ENCODE data around the gene DMGDH.
A peak's percentile ranks its signal among the peaks of the same experiment; 100 is the strongest.
"Not testable (repeated sequence)": the region's sequence is repeated elsewhere in the genome, so short reads cannot be mapped to it uniquely, and the experiment has no call there.

Gene DMGDH

DNA sequence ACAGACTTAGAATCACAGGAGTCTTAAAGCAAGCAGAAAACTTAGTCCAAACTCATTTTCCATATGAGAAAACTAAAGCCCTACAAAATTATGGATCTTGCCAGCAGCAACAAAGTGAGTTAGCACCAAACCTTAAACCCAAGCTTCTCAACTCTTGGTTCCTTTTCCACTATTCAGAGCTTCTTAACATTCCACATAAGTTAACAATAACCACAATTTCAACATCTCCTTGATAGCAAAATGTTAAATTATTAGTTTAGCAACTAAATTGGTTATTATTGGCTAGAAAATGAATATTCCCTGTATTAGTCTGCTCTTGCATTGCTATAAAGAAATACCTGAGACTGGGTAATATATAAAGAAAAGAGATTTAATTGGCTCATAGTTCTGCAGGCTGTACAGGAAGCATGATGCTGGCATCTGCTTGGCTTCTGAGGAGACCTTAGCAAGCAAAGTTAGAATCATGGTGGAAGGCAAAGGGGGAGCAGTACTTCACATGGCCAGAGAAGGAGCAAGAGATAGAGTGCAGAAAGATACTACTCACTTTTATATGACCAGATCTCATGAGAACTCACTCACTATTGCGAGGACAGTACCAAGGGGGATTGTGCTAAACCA is 58.1 kb downstream of the DMGDH start:
- DNase-seq: no peak

DNA sequence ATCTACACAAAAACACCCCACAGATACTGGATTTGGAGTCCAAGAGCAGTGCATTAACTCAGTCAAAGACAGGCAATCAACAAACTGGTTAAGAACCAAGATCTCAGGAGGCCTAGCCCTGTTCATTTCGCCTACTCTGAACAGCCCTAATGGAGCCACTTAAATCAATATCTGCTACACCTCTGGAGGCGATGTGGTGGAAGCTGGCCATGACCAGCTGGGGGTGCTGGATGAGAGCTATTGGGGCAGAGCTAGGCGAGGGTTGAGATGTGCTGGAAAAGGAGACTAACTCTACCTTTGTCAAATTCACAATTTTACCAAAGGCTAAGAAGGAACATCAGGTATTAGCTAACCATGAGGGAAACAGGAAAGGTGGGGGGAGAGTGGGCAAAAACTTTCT is 61.1 kb downstream of the DMGDH start:
- DNase-seq: no peak

DNA sequence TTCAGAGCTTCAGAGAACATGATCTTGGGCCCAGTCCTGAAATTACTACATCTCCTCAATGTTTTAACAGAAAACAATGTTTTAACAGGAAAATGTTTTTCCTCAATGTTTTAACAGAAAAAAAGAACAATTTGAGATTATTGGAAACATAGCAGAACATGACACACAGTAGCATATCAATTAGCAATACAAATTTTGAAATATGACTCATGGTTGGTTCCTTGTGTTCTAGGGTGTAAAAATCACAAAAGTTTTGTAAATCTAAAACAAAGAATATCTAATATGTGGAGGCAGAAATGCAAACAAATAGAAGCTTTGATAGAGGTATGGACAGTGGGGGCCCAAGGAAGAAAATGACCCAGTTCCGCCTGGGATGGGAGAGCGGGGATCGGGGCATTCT is 61.6 kb downstream of the DMGDH start:
- DNase-seq: no peak

DNA sequence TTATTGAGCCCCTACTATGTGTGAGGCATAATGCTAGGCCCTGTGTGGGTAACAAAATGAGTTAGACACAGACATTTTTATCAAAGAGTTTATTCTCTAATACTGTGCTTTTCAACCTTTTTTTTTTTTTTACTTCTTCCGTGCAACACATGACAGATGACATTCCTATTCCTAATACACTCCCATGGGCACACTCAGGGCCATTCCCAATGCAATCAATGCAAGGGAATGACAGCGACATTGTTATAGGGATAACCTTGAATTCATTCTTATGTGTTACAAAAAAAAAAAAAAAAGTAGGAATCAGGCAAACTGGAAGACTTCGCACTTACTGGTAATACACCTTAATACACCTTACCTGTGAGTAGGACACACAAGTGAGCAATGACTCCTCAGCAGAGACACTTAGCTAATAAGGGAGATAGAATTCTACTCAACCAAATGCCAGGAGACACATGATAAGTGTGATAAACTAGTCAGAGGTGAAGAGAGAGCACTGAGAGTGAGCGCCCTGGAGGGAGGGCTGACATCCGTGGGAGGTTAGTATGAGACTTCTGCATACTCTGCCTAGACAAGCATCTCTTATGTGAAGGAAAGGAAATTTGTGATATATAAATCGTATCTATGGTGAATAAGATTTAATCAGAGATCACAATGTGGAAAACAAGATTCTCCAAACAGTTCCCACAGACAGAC is 63.4 kb downstream of the DMGDH start:
- DNase-seq: no peak

DNA sequence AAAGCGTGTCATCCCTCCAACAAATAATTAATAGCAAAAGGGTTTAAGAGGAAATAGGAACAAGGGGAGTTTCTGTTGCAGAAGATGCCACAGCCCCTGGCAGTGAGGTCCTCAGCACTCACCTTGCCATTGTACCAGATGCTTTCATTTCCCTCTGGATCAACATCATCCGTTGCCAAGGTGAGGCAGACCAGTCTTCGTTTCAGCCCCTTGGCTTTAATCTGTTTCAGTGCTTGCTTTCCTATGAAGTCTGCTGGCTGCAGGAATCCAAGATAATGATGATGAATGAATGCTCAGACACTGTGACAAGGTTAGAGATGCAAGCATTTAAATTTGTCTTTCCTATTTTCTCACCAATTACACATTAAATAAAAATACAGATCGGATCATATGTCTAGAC is 64.3 kb downstream of the DMGDH start:
- DNase-seq: no peak

DNA sequence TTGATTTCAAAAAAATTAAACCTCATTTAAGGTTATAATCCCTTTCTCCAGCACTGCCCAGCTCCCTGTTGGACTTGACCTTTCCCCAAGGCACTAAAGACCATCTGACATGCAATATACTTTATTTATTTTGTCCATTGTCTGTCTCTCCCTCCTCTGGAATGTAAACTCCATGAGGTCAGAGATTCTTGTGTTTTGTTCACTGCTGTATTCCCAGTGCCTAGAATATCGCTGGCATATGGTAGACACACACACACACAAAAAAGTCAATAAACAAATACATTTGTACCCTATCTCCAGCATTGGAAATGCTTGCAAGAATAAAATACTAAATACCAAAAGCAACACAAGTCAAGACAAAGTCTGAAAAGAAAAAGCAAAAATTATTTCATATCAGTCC is 67.1 kb downstream of the DMGDH start:
- no peak for DNase-seq

DNA sequence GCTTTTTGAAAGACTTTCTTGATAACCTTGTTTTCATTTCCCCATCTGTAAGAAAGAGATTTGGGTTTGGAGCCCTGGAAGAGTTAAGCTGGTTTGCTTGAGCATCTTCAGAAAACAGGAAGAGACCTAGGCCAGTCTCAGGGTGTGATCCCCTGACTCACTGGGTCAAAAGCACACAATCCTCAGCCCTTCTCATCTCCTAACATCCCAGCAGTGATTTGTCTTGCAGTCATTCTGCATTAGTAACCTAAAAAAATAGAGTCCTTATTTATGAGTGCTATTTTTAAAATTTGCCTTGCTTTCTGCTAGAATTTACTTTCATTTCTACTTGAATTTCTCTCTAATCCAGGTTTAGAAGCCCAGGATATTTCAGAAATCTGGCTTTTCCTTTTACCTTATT is 68.0 kb downstream of the DMGDH start:
- no peak for DNase-seq

DNA sequence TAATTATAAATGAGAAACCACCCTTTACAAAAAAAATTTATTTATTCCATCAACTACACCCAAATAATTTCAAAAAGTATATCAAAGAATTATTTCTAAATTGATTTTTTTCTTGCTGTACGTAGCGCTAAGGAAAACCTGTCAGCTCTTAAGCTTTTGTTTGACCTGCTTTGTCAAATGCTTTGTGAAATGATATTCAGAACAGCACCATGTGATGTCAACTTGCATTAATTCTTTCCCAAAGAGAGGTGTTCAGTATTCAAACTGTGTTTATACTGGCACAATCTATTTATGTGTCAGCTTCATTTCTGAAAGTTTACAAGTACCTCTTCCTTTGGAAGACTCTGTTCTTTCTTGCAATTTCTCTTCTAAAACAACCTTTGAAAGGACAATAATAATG is 72.4 kb downstream of the DMGDH start:
- no peak for DNase-seq

DNA sequence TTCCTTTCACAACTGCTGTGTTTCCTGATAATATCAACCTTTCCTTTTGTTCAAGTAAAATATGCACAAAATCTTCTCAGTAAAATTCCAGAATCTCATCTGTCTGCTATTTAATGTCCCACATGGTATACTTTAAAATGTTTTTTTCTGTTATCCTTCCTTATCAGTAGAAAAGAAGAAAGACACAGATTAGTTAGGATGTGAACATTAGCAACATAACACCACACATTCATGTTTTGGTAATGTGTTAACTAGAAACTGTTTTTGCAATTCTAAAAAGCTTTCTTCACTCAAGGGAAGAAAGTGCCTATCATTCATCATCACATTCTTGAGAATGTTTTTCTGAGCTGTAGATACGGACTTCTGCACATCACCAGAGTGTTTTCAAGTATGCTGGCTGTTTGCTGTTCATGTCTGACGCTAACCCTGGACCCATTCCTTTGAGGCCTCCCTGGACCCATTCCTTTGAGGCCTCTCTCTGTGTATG is 73.9 kb downstream of the DMGDH start:
- DNase-seq: no peak

DNA sequence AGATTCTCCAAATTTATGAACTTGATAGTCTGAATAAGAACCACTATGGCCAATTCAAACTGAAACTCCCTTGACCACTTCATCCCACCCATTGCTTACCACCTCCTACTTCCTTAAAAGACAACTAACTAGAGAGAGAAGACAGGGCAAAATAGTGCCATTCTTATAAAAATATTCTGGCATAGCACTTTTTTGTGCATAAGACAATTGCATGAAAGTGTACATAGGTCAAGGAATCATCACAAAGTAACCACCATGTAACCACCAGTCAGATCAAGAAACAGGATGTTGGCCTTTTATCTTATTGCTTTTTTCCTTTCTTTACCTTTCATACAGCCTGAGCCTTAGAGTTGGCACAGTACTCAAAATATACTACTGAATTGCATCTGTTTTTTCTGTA is 76.3 kb downstream of the DMGDH start:
- DNase-seq: no peak

DNA sequence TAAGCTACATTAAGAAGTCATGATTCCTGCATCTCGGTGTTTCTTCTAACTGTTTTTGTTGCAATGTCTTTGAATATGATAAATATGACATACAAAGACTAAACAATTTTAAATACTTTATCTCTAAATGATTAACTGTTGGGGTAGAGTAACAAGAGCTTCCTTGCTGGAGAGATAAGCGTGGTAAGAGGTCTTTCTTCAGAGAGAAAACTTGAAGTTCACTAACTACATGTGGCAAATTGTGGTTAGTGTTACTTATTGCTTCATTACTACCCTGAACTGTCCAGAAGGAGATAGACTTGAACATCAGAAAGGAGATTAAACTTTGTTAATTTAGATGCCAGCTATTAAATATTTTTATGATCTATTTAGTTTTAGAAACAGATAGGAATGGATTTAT is 77.3 kb downstream of the DMGDH start:
- no peak for DNase-seq

DNA sequence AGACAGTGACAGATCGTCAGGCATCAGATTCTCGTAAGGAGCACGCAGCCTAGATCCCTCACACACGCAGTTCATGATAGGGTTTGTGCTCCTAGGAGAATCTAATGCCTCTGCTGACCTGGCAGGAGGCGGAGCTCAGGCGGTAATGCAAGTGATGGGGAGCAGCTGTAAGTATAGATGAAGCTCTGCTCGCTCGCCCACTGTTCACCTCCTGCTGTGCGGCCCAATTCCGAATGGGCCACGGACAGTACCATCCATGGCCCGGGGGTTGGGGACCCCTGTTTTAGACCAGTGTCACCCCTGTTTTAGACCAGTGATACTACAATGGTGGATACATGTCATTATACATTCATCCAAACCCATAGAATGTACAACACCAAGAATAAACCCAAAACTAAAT is 80.4 kb downstream of the DMGDH start:
- no peak for DNase-seq

DNA sequence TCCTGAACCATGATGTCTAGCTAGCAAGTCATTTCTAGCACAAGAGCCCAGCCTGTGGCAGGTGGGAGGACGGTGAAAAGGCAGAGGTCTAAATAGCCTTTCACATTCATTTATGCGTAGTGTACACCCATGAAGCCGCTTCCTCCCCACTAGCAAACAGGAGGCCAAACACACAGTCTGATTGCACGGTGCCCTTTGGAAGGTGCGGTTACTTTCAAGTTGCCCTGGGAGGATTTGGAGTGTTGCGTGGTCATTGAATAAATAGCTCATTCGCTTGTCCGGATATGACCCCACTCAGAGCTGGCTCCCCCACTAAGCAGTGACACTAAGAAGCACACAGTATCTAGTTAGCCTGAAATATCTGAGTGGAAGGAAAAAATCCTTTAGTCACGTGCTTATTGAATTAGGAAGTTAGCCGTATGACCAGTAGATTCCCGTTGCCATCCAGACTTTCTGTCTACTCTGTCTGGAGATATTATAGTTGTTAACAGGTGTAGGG is 83.7 kb downstream of the DMGDH start:
- DNase-seq: peak; percentile 69

DNA sequence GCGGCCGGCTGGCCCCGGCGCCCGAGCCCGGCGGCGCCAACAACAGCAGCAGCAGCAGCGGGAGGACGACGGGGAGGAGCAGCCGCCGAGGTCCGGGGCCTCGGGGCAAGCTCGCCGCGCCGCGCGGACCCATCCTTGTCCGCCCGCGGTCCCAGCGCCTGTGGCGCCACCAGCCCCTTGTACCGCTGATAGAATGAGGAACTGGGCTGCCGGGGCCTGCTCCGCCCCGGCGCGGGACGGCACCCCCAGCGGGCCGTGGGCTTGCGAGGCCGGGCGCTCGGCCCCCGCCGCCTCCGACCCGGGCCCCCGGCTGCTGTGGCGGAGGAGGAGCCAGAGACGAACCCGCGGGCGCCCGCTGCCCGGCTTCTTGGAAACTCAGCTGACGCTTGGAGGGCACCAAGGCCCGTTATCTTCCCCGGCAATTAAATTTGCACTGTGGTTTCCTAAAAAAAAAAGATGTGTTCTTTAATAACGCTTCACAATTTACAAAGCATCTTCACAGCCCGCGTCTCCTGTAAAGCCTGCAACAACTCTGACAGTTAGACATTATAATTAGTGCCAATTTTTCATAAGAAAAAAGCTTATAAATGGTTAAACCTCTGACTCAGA is 84.3 kb downstream of the DMGDH start, which contains the start of gene ARSB:
TSS of gene ARSB (minus strand) at position 195 of the 609 bp plus-strand sequence. CDS start at position 133, 62 bp downstream.
- peak; percentile 55 for DNase-seq

DNA sequence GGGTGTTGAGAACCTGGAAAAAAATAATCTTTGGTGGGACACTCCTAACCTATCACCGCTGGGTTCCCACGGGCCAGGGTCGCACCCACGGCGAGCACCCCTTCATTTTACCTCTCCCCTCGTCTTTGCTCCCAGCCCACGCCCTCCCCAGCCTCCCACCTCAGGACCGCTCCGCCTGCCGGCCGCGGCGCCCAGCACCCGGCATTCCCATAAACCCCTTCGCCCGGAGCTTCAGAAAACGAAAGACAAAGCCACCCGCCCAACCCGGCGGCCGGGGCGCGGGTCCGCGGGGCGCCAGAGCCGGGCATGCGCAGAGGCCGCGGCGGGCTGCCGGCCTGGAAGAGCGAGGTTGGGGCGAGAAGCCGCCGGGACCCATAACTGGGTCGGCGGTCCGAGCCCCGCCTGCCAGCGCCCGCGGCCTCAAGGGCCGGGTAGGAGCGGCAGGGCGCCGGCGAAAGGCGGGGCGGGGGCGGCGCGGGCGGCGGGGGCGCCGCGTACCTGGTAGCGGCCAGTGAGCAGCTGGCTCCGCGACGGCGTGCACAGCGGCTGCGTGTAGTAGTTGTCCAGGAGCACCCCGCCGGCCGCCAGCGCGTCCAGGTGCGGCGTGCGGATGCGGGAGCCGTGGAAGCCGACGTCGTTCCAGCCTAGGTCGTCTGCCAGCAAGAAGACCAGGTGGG is 84.9 kb downstream of the DMGDH start:
- peak; percentile 78 for DNase-seq

DNA sequence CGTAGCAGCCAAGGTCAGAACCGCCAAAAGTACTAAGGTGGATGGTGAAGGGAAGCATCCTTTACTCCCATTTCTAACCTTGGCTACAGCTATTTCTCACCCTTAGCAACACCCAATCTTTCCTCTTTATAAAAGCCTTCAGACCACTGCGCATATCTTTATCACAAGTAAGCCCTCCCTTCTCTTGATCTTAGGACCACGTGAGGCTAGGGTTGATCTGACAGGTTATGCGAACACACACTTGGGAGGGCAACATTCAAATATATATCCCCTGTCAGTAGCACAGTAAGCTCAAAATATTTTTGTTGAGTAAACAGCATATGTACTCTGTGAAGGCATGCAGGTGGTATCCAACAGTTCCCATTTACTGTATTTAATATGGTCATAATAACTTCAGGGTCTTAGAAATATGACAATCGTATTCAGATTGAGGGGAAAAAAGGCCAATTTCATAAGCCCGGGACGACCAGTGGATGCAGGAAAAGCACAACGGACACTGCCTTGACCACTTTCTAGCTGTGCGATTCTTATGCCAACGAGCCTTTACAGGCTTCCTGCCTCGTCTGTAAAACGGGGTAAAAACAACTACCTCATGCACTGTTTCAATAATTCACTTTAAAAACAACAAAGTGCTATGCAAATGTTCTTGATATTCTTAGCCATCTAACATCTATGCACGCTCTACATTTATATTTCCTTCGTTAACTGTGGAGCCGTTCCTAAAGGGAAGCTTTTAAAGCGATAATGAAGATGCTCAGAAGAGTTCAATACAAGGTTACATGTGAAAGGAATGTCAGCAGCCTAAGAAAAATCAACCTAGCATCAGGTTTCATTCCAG is 85.7 kb downstream of the DMGDH start:
- DNase-seq: no peak

DNA sequence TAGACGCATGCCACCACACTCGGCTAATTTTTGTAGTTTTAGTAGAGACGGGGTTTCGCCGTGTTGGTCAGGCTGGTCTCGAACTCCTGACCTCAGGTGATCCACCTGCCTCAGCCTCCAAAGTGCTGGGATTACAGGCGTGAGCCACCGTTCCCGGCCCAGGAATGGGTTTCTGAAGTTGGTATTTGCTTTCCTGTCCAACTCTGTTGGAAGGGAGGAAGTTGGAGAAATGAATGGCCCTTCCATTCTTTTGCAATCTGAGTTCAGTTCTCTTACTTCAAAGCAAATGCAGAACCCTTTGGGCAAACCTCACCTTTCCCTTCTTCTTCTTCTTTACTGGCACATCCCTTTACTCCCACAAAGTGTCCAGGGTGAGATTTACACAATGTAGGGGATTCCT is 86.3 kb downstream of the DMGDH start:
- DNase-seq: not testable (repeated sequence)

DNA sequence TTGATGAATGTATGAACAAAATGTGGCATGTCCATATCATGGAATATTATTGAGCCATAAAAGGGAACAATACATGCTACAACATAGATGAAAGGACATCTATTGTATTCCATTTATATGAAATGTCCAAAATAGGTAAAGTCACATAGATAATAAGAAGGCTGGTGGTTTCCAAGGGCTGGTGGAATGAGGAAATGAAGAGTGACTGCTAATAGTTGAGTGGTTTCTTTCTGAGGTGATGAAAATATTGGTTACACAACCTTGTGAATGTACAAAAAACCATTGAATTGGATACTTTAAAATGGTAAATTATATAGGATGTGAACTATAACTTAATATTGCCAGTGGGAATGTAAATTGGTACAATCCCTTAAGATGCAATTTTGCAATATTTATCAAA is 89.6 kb downstream of the DMGDH start:
- no peak for DNase-seq

DNA sequence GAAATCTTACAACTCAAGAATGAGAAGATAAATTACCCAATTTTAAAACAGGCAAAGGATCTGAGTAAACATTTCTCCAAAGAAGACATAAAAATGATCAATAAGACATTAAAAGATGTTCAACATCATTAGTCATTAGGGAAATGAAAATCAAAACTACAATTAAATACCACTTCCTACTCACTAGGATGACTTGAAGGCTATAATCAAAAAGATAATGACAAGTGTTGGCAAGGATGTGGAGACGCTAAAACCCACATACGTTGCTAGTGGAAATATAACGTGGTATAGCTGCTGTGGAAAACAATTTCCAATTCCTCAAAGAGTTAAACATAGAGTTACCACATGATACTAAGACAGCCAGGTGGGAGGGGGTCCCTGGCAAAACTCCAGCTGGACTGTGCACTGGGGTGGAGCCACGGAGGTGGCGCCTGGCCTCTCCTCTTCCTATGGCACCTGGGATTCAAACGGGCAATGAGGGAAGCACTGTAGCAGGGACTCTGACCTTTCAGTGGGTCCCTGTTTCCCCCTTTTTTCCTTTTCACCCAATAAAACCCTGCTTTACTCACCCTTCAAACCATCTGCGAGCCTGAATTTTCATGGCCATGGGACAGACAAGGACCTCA is 90.2 kb downstream of the DMGDH start:
- DNase-seq: no peak

DNA sequence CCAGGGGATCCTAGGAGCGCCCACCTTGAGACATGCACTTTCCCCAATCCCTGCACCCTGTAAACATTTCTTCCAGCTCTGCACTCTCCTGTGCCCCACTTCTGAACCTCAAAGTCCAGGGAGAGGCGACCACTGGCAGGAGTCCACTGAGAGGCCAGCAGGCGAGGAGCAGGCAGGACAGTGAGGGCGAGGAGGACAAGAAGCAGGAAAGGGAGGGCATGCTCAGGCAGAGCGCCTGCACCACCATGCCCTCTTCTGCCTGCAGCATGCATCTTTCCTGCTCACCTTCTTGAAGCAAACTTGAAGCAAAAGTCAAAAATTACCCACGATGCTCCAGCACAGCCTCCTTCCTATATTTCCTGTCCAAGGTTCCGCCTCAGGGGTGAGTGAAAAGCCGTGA is 94.4 kb downstream of the DMGDH start:
- no peak for DNase-seq

DNA sequence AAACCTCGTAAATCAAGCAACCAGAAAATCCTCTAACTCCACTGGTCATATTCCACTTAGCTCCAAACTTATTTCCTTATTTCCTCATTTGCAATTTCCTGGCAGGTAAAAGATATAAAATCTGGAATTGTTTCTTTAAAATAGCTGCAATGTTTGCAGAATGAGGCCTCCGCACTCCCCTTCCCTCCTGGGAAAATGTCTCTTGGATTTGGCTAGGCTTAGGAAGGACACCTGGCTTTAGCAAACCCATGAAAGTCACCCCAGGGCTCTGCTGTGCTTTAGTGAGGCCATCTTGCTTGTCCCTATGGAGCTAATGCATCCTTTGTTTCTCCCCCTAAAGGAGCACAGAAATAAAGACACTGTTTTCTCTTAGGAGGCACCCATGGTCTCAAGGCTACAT is 94.9 kb downstream of the DMGDH start:
- no peak for DNase-seq

DNA sequence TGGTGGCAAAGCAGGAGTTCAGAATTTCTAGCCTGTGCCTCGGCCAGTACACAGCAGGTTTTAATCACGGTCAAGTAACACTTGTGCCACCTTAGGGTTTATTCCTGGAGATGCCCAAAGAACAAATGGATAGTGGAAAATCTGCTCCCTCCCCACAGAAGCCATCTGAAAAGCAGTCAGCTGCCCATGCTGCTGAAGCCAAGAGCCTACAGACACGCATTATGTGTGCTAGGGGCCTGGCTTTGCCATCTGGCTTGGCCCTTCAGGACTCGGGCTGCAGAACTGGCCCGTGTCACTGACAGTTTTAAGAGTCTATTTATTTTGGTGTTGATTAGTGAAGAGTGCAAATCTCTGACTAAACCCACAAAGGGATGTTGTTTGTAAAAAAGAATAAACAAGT is 95.5 kb downstream of the DMGDH start:
- no peak for DNase-seq

Data from activated naive CD4-positive, alpha-beta T cell treated with Interleukin-2 at 50 U/mL for 16 hours (primary cell).